Myocyte (in vitro differentiated cells): ENCODE data around the gene RET. TPM values are rescaled to one million over a fixed set of nuclear protein-coding genes. Genes with fewer than 3 reads are reported as not detected.
"Not testable (repeated sequence)": the region's sequence is repeated elsewhere in the genome, so short reads cannot be mapped to it uniquely, and the experiment has no call there.

Experiments
- DNase-seq: peaks from one replicate; pipeline ENCODE4 v3.0.0-alpha.2; 2012; ENCODE audit warnings: low read depth
- total RNA-seq: library from RNA; depleted of rRNA; stranded (reverse); fragments of >200 nt; gene quantifications from 2 replicates; pipeline ENCODE4 v1.2.3, GENCODE V29; 2014

The RET gene
- total RNA-seq, 1 donor from 2014 or later, result 0.08 TPM

GRCh38 chr10:43132867-43133787 is 56.3 kb downstream of the RET start:
- no peak for DNase-seq

GRCh38 chr10:43134126-43134905 is 57.4 kb downstream of the RET start:
- no peak for DNase-seq

- no peak for DNase-seq
These were observed 58.2 kb downstream of the RET start for GRCh38 chr10:43135064-43135463.

- no peak for DNase-seq
These were observed 58.8 kb downstream of the RET start for GRCh38 chr10:43135656-43136055.

GRCh38 chr10:43136432-43136831 is 59.6 kb downstream of the RET start:
- no peak for DNase-seq

GRCh38 chr10:43136995-43137716 is 60.3 kb downstream of the RET start:
- DNase-seq, result no peak

- peak; percentile 89 for DNase-seq
These were observed 60.8 kb downstream of the RET start for GRCh38 chr10:43137717-43138020.

- DNase-seq, result peak; percentile 95
These were observed 61.3 kb downstream of the RET start, which contains the start of gene CSGALNACT2 for GRCh38 chr10:43138021-43138756. Gene CSGALNACT2, plus strand, starts transcription at chr10:43138445. Its CDS starts 16,705 bp downstream, at chr10:43155150.

GRCh38 chr10:43138757-43139241 is 61.9 kb downstream of the RET start:
- DNase-seq, result peak; percentile 61

- DNase-seq, result peak; percentile 43
These were observed 64.6 kb downstream of the RET start for GRCh38 chr10:43141421-43141820.

GRCh38 chr10:43145311-43145710 is 68.4 kb downstream of the RET start:
- DNase-seq, result no peak

- not testable (repeated sequence) for DNase-seq
These were observed 69.1 kb downstream of the RET start for GRCh38 chr10:43145936-43146335.

GRCh38 chr10:43151371-43151770 is 74.5 kb downstream of the RET start:
- no peak for DNase-seq

GRCh38 chr10:43153901-43154300 is 77.0 kb downstream of the RET start:
- no peak for DNase-seq

GRCh38 chr10:43155221-43155620 is 78.4 kb downstream of the RET start:
- no peak for DNase-seq

GRCh38 chr10:43155741-43156140 is 78.9 kb downstream of the RET start:
- no peak for DNase-seq

- no peak for DNase-seq
These were observed 79.9 kb downstream of the RET start for GRCh38 chr10:43156590-43157341.

GRCh38 chr10:43158636-43159035 is 81.8 kb downstream of the RET start:
- DNase-seq, result no peak

- DNase-seq, result no peak
These were observed 83.4 kb downstream of the RET start for GRCh38 chr10:43160046-43160920.
